ES-I3 (cell line): Measurements from ENCODE around the gene COMP.
"Not testable (repeated sequence)": the region's sequence is repeated elsewhere in the genome, so short reads cannot be mapped to it uniquely, and the experiment has no call there.

ENCODE experiments used
- H3K36me3 ChIP-seq: 2 replicates; pipeline ENCODE4 v1.6.1; 2013; ENCODE audit warnings: mild to moderate bottlenecking, low read length, control low read depth, moderate library complexity; ENCODE audit not compliant: insufficient read depth
- H3K4me1 ChIP-seq: 2 replicates; pipeline ENCODE4 v1.6.1; 2013; ENCODE audit warnings: mild to moderate bottlenecking, control low read depth, low read length; ENCODE audit not compliant: insufficient read depth
- H3K9ac ChIP-seq: 2 replicates; pipeline ENCODE4 v1.6.1; 2013; ENCODE audit warnings: low read depth, mild to moderate bottlenecking, low read length, moderate library complexity
- H3K9me3 ChIP-seq: 2 replicates; pipeline ENCODE4 v1.6.1; 2013; ENCODE audit warnings: mild to moderate bottlenecking, low read length, moderate library complexity; ENCODE audit not compliant: control insufficient read depth, insufficient read depth

Gene COMP

DNA sequence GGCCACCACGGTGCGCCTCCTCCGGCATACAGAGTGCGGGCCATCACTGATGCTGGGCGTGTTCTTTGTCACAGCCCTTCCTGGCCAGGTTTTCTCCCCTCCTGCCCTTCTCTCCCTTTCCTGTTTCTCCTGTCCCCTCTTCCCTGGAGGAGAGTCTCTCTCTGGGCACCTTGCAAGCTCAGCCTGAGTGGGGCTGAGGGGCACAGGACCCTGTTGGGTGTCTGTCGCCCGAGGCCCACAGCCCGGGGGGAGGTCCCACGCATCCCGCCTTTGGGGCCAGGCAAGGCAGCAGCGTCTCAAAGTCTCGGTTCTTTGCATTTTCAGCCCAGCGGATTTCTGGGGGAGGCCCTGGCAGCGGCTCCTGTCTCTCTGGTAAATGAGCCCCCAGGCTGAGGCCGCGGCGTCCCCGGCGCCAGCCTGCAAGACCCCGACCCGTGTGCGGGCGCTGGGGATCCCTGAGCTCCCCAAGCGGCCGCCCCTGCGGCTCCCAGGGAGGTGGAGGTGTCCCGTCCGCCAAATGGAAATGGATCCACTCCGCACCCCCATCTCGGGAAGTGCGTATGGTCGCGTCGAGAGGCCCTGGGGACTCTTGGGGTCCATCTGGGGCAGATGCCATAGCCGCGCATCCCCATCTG is 47.2 kb downstream of the COMP start:
- Histone ChIP-seq H3K9ac (no peak overlapping the region), H3K9me3 (no peaks in the 10 kb centered on the region), H3K36me3 (no peaks in the 10 kb centered on the region), H3K4me1 (peaks cover 4% of the 10 kb centered on the region; the same call in 1 of the 2 replicates)

DNA sequence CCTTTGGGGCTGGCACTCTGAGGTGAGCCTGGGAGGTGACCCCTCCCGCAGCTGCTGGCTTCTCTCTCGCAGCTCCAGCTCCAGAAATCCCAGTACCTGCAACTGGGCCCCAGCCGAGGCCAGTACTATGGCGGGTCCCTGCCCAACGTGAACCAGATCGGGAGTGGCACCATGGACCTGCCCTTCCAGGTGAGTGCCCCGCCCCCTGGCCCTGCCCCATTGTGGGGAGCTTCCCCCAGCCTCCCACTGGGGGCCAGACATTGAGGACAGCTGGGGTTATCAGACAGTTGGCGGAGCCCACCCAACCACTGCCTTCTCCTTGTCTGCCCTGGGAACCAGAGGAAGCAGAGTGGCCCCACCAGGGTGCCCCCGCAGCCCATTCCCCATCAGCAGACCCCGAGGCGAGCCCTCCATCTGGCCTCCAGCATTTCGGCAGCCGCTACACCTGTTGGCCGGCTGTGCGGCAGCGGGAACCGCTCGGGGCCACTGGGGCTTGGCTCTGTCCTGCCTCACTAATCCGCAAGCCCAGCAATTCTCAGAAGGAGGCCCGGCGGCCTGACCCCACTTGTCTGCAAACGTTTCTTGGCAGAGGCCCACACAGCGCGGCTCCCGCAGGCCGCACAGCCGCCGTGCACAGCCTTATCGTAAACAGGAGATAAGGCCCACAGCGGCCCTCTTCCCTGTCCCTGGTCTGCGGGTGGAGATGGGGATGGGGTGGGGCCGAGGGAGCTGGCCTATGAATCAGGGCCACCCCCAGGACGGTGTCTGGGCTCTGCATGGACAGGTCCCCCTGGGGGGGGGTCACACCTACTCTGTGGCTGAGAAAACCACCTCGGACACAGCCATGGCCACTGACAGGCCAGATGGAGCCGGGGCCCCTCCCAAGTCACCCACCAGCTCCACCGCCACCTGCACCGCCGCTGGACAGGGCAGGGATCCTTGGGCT is 48.0 kb downstream of the COMP start:
- H3K9me3 ChIP-seq = no peaks in the 10 kb centered on the region
- H3K4me1 ChIP-seq = peaks cover 4% of the 10 kb centered on the region; the same call in 1 of the 2 replicates

DNA sequence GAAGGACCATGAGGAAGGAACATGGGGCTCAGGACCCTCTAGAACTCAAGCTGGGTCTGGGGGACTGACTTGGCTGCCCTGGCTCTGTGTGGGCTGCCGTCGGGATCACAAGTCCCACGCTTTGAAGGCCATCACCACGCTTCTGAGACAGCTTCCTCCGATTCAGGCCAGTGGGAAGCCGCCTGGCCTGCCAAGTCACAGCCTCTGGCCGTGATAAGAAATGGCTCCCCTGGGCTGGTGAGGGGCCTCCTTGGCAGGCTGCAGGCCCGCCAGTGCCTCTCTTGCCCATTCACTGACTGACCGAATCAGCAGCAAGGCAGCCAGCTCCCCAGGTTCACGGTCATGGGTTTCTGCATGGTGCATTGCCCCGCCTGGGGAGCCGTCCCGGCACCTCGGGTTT is 48.8 kb downstream of the COMP start:
- H3K9ac ChIP-seq = no peak overlapping the region
- H3K36me3 ChIP-seq = no peaks in the 10 kb centered on the region
- peaks cover 4% of the 10 kb centered on the region; the same call in 1 of the 2 replicates for H3K4me1 ChIP-seq
- no peaks in the 10 kb centered on the region for H3K9me3 ChIP-seq

More for the DNA sequence above, 48.0 kb downstream of the COMP start:
- Histone ChIP-seq H3K36me3 (no peaks in the 10 kb centered on the region), H3K9ac (no peak overlapping the region)

DNA sequence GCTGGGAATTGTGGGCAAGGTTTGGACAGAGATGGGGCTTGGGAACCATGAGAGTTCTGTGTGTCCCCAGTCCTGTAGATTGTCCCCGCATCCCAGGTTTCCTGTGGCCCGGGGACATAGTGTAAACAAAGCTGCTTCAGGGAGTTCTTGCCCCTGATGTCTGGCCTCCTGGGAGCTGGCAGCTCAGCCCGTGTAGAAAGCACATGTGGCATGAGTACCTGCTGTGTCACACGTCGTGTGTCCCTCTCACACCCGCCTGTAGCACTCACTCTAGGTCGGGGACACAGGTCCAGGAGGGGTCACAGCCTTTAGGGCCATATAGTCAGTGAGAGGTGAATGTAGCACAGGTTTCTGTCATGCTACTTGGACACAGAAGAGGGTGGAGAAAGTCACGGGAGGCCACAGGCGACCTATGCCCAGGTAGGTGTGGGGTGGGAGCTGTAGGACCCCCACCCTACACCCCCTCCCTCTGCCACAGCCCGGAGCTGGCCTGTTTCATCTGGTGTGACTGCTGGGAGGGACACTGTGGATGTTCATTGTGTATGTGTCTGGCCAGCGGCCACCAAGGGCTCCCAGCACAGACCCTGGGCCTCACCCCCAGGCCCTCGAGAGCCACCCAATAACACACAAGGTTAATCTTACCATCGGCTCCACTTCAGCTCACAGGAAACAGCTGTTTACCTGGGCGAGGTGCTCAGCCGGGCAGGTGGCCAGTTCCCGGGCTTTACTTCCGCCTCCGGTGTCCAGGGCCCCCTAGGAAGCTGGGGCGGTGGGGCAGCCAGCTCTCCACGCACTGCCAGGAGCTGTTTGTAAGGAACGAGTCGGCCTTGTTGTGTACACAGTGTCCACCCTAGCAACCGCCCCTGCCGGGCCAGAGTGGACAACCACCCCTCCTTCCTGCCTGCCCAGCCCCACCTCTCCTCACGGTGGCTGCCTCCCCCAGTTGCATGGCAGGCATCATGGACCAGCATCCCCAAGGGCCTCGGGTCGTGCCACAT is 49.7 kb downstream of the COMP start:
- H3K9me3 ChIP-seq = no peaks in the 10 kb centered on the region
- no peak overlapping the region for H3K9ac ChIP-seq
- no peaks in the 10 kb centered on the region for H3K36me3 ChIP-seq
- no peaks in the 10 kb centered on the region; the same call in 1 of the 2 replicates for H3K4me1 ChIP-seq

DNA sequence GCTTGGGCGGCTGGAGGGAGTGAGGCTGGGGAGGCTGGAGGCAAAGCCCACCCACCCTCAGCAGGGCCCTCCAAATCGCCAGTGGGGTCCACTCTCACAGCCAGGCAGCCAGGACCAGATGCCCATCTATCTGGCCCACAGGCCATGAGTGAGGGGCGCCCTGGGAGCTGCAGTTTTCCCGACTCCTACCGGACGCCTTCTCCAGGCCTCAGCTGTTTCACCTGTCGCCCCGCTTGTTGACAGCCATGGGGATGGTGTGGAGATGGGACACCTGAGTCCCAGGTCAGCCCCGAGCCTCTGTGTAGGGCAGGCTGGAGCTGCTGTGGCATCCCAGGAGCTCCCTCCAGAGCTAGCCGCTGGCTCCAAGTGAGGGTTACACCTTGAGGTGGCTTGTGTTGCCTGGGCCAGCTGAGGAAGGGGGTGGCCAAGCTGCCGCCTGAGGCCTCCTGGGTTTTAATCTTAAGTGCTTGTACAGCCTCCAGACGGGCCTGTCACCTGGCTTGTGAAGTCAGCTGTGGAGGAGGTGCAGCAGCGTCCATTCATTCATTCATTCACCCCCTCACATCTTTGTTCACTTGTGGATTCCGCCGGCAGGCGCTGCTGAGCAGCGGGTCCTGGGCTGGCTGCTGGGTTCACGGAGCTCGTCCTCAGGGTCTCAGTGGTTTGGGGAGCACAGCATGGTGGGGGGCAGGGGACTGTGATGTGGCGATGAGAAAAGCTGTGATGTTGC is 52.0 kb downstream of the COMP start:
- Histone ChIP-seq H3K9ac (no peak overlapping the region), H3K36me3 (no peaks in the 10 kb centered on the region), H3K4me1 (no peaks in the 10 kb centered on the region), H3K9me3 (no peaks in the 10 kb centered on the region)

DNA sequence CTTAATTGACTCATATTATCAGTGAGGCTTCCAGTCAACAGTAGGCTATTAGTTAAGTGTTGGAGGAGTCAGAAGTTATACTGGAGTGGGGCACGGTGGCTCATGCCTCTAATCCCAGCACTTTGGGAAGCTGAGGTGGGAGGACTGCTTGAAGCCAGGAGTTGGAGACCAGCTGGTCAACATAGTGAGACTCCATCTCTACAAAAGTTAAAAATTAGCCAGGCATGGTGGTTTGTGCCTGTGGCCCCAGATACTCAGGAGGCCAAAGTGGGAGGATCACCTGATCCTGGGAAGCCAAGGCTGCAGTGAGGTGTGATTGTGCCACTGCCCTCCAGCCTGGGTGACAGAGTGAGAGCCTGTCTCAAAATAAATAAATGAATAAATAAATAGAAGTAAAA is 53.2 kb downstream of the COMP start:
- no peaks in the 10 kb centered on the region for H3K4me1 ChIP-seq
- no peak overlapping the region for H3K9ac ChIP-seq
- no peaks in the 10 kb centered on the region for H3K9me3 ChIP-seq
- H3K36me3 ChIP-seq = no peaks in the 10 kb centered on the region

DNA sequence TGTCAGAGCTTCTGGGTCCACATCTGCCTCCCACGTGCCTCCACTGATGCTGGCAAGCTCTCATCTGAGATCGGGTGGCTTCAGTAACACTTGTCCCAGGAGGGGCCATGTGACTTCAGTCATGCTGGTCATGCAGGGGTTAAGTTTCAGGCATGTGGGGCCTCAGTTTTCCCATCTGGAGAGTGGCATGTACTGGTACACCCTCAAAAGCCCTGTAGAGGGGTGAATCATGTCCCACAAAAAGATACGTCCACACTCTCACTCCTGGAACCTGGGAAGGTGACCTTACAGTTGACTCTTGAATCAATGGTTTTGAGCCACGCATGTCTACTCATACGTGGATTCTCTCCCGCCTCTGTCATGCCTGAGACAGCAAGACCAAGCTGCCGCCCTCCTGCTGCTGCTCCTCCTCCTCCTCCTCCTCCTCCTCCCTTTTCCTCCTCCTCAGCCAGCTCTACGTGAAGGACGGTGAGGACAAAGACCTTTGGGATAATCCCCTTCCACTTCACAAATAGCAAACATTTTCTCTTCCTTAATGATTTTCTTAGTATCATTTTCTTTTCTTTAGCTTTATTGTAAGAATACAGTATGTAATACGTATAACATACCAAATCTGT is 53.7 kb downstream of the COMP start:
- no peaks in the 10 kb centered on the region for H3K36me3 ChIP-seq
- H3K9ac ChIP-seq = no peak overlapping the region
- H3K9me3 ChIP-seq = no peaks in the 10 kb centered on the region
- H3K4me1 ChIP-seq = no peaks in the 10 kb centered on the region

DNA sequence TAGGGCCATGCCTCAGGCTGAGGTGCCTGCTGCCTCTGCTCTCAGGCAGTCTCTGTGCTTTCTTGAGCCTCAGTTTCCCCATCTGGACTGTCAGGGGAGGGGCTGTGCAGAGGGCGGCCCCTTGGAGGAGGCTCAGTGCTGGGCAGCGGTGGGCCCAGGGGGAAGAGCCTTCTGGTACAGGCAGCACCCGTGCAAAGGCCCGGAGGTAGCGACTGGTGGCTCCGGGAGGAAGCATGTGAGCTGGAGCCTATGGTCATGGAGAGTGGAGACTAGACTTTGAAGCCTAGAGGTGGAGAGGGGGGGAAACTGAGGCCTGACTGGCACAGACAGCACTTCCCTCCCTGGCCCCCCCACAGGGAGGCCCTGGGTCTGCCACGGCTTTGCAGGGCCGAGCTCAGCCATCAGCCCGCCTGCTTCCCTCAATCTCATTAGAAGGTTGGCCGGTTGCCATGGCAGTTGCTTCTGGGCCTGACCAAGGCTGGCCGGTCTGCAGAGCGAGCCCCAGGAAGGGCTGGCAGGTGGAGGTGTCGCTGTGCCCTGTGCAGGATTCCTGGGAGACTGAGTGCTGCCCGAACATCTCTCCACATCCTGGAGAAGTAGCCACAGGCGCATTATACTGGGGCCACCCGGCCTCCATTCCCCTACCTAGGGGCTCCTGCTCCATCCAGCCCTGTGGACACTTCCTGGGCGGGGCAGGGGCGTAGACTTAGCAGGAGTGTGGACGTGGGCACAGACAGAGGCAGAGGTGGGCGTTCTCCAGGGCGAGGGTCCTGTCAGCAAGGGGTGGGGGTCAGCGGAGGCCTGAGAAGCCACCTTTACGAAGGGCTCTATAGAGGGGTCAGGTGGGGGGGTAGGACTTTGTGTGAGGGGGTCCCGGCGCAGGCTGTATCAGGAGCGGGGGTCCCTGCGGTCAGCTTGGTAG is 54.4 kb downstream of the COMP start:
- Histone ChIP-seq H3K36me3 (no peaks in the 10 kb centered on the region), H3K9me3 (no peaks in the 10 kb centered on the region), H3K4me1 (peaks cover 1% of the 10 kb centered on the region; the same call in 1 of the 2 replicates), H3K9ac (no peak overlapping the region)

DNA sequence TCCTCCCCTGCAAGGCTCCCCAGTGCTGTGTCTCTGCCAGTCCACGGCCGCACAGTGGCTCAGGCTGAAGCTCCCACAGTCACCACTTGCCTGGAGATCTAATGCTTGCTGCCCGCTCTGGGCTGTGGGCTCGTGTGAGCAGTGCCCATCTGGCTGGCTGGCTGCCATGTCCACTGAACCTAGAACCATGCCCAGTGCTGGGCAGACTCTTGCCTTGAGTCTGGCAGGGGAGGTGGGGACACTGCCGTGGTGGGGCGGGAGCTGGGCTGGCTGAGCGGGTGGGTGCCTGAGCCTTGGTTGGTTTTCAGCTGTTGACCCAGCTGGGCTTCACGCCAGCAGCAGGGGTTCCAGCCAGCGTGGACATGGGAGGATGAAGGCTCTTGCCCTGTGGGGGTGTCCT is 55.4 kb downstream of the COMP start:
- H3K9ac ChIP-seq = no peak overlapping the region
- H3K9me3 ChIP-seq = no peaks in the 10 kb centered on the region
- no peaks in the 10 kb centered on the region for H3K36me3 ChIP-seq
- peaks cover 6% of the 10 kb centered on the region; the same call in 1 of the 2 replicates for H3K4me1 ChIP-seq

DNA sequence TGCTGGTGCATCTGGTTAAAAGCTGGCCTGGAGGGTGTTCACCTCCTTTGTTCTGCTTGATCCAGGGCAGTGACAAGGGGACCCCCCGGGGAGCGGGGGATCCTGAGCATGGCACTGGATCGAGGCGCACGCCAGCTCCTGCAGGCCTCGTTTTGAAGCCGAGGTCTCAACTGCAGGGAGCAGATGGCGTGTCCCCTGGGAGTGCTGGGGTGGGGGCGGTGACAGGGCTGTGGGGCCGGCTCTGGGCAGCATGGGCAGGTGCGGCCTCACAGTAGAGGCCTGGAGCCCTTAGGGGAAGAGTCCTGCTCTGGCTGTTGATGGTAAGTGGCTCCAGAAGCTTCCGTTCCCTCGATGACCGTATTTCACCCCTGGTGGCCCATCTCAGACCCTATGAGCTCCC is 55.8 kb downstream of the COMP start:
- Histone ChIP-seq H3K4me1 (peaks cover 6% of the 10 kb centered on the region; the same call in 1 of the 2 replicates), H3K9me3 (no peaks in the 10 kb centered on the region), H3K36me3 (no peaks in the 10 kb centered on the region), H3K9ac (no peak overlapping the region)

DNA sequence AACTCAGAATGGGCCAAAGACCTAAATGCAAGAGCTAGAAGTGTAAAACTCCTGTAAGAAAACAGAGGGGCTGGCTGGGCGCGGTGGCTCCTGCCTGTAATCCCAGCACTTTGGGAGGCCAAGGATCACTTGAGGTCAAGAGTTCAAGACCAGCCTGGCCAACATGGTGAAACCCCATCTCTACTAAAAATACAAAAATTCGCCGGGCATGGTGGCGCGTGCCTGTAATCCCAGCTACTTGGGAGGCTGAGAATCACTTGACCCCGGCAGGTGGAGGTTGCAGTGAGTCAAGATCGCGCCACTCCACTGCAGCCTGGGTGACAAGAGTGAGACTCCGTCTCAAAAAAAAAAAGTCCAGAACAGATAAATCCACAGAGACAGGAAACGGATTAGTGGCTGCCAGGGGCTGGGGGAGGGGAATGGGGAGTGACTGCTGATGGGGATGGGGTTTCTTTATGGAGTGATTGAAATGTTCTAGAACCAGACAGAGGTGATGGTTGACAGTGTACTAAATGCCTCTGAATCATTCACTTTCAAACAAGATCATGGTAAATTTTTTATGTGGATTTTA is 57.3 kb downstream of the COMP start:
- H3K36me3 ChIP-seq, H3K9ac ChIP-seq, H3K9me3 ChIP-seq, H3K4me1 ChIP-seq: not testable (repeated sequence)

DNA sequence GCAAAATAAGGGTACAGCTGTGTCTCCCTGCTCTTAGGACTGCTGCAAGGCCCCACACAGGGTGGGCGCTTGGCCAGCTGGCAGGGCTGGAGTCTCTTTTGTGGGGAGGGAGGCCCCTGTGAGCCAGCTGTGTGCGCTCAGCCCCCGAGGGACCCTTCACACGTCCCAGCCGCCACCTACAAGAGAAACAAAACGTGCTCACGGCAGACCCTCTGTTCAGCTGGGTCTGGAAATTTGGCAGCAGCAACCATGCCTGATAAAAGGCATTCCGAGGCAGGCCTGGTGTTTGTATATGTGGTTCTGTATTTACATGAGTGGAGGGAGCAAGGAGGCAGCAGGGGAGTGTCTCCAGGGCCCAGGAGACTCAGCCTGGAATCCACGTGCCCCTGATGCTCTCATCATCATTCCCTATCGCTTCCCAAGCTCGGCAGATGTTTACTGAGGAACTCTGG is 57.9 kb downstream of the COMP start:
- H3K9ac ChIP-seq = no peak overlapping the region
- H3K36me3 ChIP-seq = no peaks in the 10 kb centered on the region
- peaks cover 6% of the 10 kb centered on the region; the same call in 1 of the 2 replicates for H3K4me1 ChIP-seq
- H3K9me3 ChIP-seq = no peaks in the 10 kb centered on the region
